HEK293 (cell line): Measurements from ENCODE around the gene KRT13.

Source experiments
- CTCF ChIP-seq: fragments of 450-650 bp; formaldehyde crosslinking; IDR thresholded peaks from 2 replicates; pipeline ENCODE4 v1.5.1; 2016; ENCODE audit warnings: missing biosample characterization, missing genetic modification characterization
- YY1 ChIP-seq: fragments of 450-650 bp; formaldehyde crosslinking; IDR thresholded peaks from 2 replicates; pipeline ENCODE4 v1.5.1; 2018; ENCODE audit warnings: missing biosample characterization, missing genetic modification characterization
- ZNF548 ChIP-seq: fragments of 450-650 bp; formaldehyde crosslinking; IDR thresholded peaks from 2 replicates; pipeline ENCODE4 v1.5.1; 2016; ENCODE audit warnings: missing biosample characterization, missing genetic modification characterization

GRCh38 chr17:41540921-41541625 lies 35.7 kb upstream of the KRT13 start:
- TF ChIP-seq ZNF548: no peak
- no peak for TF ChIP-seq CTCF
- TF ChIP-seq YY1: no peak
